Inflammatory macrophage treated with lipopolysaccharide for 4 hours (primary cell): ENCODE data around the gene NOX4.
"Not testable (repeated sequence)": the region's sequence is repeated elsewhere in the genome, so short reads cannot be mapped to it uniquely, and the experiment has no call there.

Source experiments
- DNase-seq: peaks from one replicate; pipeline ENCODE4 v3.0.0-alpha.2; 2020

The NOX4 gene

GRCh38 chr11:89288004-89288403, 203.2 kb downstream of the NOX4 start:
- DNase-seq, result not testable (repeated sequence)

- not testable (repeated sequence) for DNase-seq
These were observed 204.6 kb downstream of the NOX4 start for GRCh38 chr11:89286601-89287000.

GRCh38 chr11:89281032-89281677, 210.0 kb downstream of the NOX4 start:
- DNase-seq, result not testable (repeated sequence)

GRCh38 chr11:89279176-89279575, 212.0 kb downstream of the NOX4 start:
- no peak for DNase-seq

- no peak for DNase-seq
These were observed 215.2 kb downstream of the NOX4 start for GRCh38 chr11:89275966-89276365.
